IPS-NIHi7 (cell line): ENCODE results near the gene PPARGC1A.

Experiments used
- DNase-seq: peaks from one replicate; pipeline ENCODE4 v3.0.0; 2012; ENCODE audit warnings: mixed read lengths; ENCODE audit errors: extremely low spot score

PPARGC1A gene

GRCh38 chr4:23911675-23912455 lies 22.0 kb upstream of the PPARGC1A start:
- DNase-seq = no peak

GRCh38 chr4:23909671-23910070 lies 19.8 kb upstream of the PPARGC1A start:
- no peak for DNase-seq

- no peak for DNase-seq
Measured at GRCh38 chr4:23906839-23907238, 17.0 kb upstream of the PPARGC1A start.

- DNase-seq = no peak
Measured at GRCh38 chr4:23904639-23905071, 14.8 kb upstream of the PPARGC1A start.

- no peak for DNase-seq
Measured at GRCh38 chr4:23903859-23904438, 14.1 kb upstream of the PPARGC1A start.

GRCh38 chr4:23902222-23902804 lies 12.5 kb upstream of the PPARGC1A start:
- no peak for DNase-seq

GRCh38 chr4:23900636-23901035 lies 10.8 kb upstream of the PPARGC1A start:
- DNase-seq = no peak

- no peak for DNase-seq
Measured at GRCh38 chr4:23899565-23899964, 9.7 kb upstream of the PPARGC1A start.

GRCh38 chr4:23897564-23898109 lies 7.8 kb upstream of the PPARGC1A start:
- DNase-seq = no peak

- DNase-seq = no peak
Measured at GRCh38 chr4:23894021-23894420, 4.2 kb upstream of the PPARGC1A start.

GRCh38 chr4:23891064-23891421 lies 1.2 kb upstream of the PPARGC1A start:
- DNase-seq = no peak

GRCh38 chr4:23890369-23891063 lies 669 bp upstream of the PPARGC1A start:
- DNase-seq = no peak

- DNase-seq = no peak
Measured at GRCh38 chr4:23889391-23889790, 456 bp downstream of the PPARGC1A start.

- DNase-seq = peak; percentile 19
Measured at GRCh38 chr4:23888421-23889319, 1.2 kb downstream of the PPARGC1A start.

- no peak for DNase-seq
Measured at GRCh38 chr4:23887989-23888388, 1.9 kb downstream of the PPARGC1A start.

- no peak for DNase-seq
Measured at GRCh38 chr4:23887173-23887572, 2.7 kb downstream of the PPARGC1A start.

- DNase-seq = no peak
Measured at GRCh38 chr4:23885943-23886590, 3.8 kb downstream of the PPARGC1A start.

GRCh38 chr4:23884741-23885140 lies 5.1 kb downstream of the PPARGC1A start:
- DNase-seq = no peak

- DNase-seq = no peak
Measured at GRCh38 chr4:23884261-23884660, 5.6 kb downstream of the PPARGC1A start.

- DNase-seq = no peak
Measured at GRCh38 chr4:23882976-23883531, 6.8 kb downstream of the PPARGC1A start.
